Muscle of leg (tissue), 11 donors: ENCODE measurements around the gene HPX. TPM values are rescaled to one million over a fixed set of nuclear protein-coding genes. Genes with fewer than 3 reads are reported as not detected.

Source experiments
- DNase-seq: peaks from one replicate; pipeline ENCODE4 v3.0.0; 2013
- H3K27ac ChIP-seq: one replicate; pipeline ENCODE4 v1.5.1; 2013; ENCODE audit warnings: mild to moderate bottlenecking, low read length, control low read depth
- H3K27me3 ChIP-seq: one replicate; pipeline ENCODE4 v1.6.1; 2013; ENCODE audit warnings: low read length; ENCODE audit not compliant: control insufficient read depth, insufficient read depth
- H3K36me3 ChIP-seq: one replicate; pipeline ENCODE4 v1.6.1; 2013; ENCODE audit warnings: low read length; ENCODE audit not compliant: control insufficient read depth, insufficient read depth
- H3K4me1 ChIP-seq: one replicate; pipeline ENCODE4 v1.6.1; 2013; ENCODE audit warnings: low read length; ENCODE audit not compliant: control insufficient read depth, insufficient read depth
- H3K4me3 ChIP-seq: one replicate; pipeline ENCODE4 v1.5.1; 2013; ENCODE audit warnings: low read length, control low read depth
- H3K9me3 ChIP-seq: replicated peaks from 2 replicates; pipeline ENCODE4 v1.6.1; 2013; ENCODE audit warnings: low read depth, low read length; ENCODE audit not compliant: control insufficient read depth
- WGBS: methylation state at CpG from one replicate; pipeline ENCODE4 v1.1.5; 2013; ENCODE audit warnings: missing lambda C conversion rate; ENCODE audit not compliant: insufficient coverage; 5-methylcytosine and 5-hydroxymethylcytosine counted together
- polyA plus RNA-seq, 8 donors: library from polyadenylated mRNA; unstranded; fragments of 120-200 nt; gene quantifications; one replicate each; pipeline versions ENCODE4 v1.2.1 to v1.2.3, GENCODE V29; 2013; ENCODE audit warnings: inconsistent platforms in 1 of 8, low replicate concordance in 1 of 8; ENCODE audit not compliant: insufficient read length in 8 of 8, insufficient read depth in 1 of 8
- total RNA-seq: library from RNA; stranded (reverse); fragments of 120-200 nt; gene quantifications from one replicate; pipeline ENCODE4 v1.2.4, GENCODE V29; 2013

HPX gene
- total and polyA plus RNA-seq, 9 donors, result 0.88 to 3.9 (median 2.7) TPM

DNA sequence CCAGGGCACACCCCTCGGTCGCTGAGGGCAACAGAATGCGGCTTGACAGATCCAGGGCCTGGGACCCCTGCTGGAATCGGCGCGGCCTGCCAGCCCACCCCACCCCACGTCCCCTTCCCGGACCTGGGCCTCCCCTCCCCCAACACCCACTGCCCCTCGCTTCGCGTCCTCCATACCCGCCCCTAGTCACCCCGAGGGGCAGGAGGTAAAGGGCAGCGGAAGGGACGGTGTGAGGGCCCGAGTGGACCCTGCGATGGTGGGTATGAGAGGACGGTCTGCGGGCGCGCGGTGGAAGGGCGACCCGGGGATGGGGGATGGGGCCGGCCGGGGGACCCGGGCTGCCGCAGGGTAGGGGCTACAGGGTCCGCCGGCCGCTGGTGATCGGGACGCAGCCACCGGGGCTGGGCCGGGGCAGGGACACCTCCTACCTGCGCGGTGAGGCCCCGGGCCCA is 22.2 kb downstream of the HPX start:
- H3K27me3 ChIP-seq, result peaks cover 4% of the 10 kb centered on the region
- 1% methylated on average over 28 of the region's 38 CpGs for WGBS
- peak overlapping the region; percentile 76 for H3K27ac ChIP-seq
- H3K4me1 ChIP-seq, result peaks cover 12% of the 10 kb centered on the region
- H3K4me3 ChIP-seq, result peak overlapping the region; percentile 71
- no peaks in the 10 kb centered on the region for H3K36me3 ChIP-seq
- no peak for DNase-seq
- H3K9me3 ChIP-seq, result no peaks in the 10 kb centered on the region

DNA sequence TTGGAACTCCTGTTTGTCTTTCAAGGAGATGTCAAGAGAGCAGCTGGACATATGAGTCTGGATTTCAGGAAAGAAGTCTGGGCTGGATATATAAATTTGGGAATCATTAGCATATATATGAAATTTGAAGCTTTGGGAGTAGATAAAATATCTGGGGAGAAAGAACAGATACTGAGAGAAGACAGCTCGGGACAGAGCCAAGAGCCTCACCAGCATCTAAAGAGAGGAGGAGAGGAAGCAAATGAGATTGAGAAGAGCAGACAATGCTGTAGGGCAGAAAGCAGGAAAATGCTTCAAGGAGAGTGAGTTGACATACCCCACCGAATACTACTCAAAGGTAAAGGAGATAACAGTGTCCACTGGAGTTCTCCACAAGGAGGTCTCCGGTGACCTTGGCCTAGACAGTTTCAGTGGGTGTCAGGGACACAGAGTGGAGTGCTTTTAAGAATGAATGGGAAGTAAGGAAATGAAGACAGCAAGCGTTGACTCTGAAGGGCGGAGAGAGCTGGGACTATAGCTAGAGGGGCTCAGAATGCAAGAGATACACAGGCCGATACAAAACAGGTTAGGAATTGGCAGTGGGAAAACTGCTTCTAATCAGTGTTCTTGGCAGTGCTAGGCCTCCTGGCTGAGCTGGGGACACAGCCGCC is 22.8 kb downstream of the HPX start:
- Histone ChIP-seq H3K4me3 (peak overlapping the region; percentile 71), H3K27me3 (peaks cover 4% of the 10 kb centered on the region), H3K36me3 (no peaks in the 10 kb centered on the region), H3K27ac (peak overlapping the region; percentile 76), H3K9me3 (no peaks in the 10 kb centered on the region), H3K4me1 (peaks cover 12% of the 10 kb centered on the region)
- 25% methylated on average over 6 of the region's 7 CpGs for WGBS
- DNase-seq, result peak; percentile 23

DNA sequence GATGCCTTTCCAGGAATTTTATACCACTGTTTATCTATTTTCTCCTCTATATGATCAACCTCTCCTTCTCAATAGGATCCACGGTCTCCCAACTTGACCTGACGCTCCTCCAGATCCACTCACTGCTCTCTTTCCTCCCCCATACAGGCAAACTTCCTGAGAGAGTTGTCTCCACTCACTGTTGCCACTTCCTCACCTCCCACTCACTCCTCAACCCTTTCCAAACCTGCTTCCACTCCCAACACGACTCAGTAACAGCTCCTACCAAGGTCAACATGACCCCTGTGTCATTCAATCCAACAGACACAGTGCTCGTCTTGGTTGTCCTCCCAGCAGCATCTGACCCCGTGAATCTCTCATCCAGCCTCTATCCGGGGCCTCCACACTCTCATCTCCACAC is 25.0 kb downstream of the HPX start:
- H3K27ac ChIP-seq, result no peak overlapping the region
- H3K36me3 ChIP-seq, result peaks cover 4% of the 10 kb centered on the region
- H3K4me3 ChIP-seq, result no peak overlapping the region
- peaks cover 12% of the 10 kb centered on the region for H3K4me1 ChIP-seq
- H3K9me3 ChIP-seq, result no peaks in the 10 kb centered on the region
- H3K27me3 ChIP-seq, result peaks cover 2% of the 10 kb centered on the region
- no peak for DNase-seq
- 87% methylated on average over 6 of the region's 6 CpGs for WGBS

DNA sequence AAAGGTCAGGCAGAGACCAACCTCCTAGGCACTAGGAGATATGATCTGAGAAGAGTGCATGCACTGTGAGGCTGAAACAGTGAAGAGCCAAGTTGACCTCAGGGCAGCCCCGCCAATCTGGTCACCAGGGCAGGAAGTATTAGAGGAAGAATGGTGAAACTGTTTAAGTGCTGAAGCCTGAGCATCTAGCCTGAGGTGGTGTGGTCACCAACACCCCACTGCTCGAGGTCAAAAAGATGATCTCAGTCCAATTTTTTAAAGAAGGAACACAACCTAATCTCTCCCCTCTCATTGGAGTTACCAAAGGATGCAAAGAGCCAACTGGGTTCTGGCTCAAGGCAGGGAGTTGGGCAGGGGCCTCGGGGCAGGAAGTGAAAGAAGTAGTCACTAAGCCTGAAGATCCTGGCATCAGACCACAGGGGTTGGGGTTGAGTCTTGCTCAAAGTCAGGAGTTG is 25.9 kb downstream of the HPX start:
- WGBS, result 84% methylated on average over 2 of the region's 3 CpGs
- Histone ChIP-seq H3K27ac (no peak overlapping the region), H3K27me3 (peaks cover 2% of the 10 kb centered on the region), H3K36me3 (peaks cover 11% of the 10 kb centered on the region), H3K4me1 (peaks cover 9% of the 10 kb centered on the region), H3K4me3 (no peak overlapping the region), H3K9me3 (no peaks in the 10 kb centered on the region)
- DNase-seq, result no peak

DNA sequence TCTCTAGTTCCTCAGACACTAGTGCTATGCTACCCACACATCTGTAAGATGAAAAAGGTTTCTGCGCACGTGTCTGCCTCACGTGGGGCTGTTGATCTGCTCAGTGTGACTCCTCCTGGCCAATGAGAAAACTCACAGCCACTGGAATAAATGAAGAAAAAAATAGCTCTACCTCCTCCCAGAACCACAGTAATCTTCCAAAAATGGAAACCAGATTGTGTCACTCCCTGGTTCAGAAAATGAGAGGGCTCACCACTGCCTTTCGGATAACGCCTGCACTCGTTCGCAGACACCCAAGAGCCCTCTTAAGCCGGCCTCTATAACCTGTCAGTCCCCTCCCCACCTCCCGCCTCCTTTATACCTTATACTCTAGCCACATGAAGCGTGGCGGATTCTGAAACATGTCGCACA is 27.0 kb downstream of the HPX start:
- Histone ChIP-seq H3K9me3 (no peaks in the 10 kb centered on the region), H3K4me3 (no peak overlapping the region), H3K4me1 (peaks cover 6% of the 10 kb centered on the region), H3K27me3 (peaks cover 2% of the 10 kb centered on the region), H3K36me3 (peaks cover 14% of the 10 kb centered on the region), H3K27ac (no peak overlapping the region)
- DNase-seq, result no peak
- WGBS, result 57% methylated on average over 12 of the region's 12 CpGs

DNA sequence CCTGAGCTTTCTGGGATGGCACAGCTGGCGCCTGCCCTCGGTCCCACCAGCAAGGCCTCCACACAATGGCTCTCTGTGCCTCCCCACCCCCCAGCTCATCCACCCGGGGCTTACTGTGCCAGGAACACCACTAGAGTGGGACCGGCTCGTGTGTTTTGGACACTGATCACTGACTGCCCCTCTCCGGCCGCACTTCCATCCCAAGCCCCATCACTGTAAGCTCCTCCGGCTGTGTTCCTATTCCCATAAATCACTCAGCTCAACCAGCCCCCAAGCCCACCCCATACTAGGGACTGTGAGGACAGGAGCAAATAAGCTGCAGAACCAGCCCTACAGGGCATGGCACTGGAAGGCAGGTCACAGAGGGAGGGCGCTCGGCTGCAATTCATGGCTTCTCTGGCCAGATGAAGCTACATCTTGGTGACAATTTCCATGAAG is 29.2 kb downstream of the HPX start:
- no peak overlapping the region for H3K4me3 ChIP-seq
- peaks cover 14% of the 10 kb centered on the region for H3K36me3 ChIP-seq
- no peaks in the 10 kb centered on the region for H3K27me3 ChIP-seq
- no peak for DNase-seq
- WGBS, result 82% methylated on average over 9 of the region's 10 CpGs
- no peaks in the 10 kb centered on the region for H3K4me1 ChIP-seq
- no peak overlapping the region for H3K27ac ChIP-seq
- no peaks in the 10 kb centered on the region for H3K9me3 ChIP-seq

DNA sequence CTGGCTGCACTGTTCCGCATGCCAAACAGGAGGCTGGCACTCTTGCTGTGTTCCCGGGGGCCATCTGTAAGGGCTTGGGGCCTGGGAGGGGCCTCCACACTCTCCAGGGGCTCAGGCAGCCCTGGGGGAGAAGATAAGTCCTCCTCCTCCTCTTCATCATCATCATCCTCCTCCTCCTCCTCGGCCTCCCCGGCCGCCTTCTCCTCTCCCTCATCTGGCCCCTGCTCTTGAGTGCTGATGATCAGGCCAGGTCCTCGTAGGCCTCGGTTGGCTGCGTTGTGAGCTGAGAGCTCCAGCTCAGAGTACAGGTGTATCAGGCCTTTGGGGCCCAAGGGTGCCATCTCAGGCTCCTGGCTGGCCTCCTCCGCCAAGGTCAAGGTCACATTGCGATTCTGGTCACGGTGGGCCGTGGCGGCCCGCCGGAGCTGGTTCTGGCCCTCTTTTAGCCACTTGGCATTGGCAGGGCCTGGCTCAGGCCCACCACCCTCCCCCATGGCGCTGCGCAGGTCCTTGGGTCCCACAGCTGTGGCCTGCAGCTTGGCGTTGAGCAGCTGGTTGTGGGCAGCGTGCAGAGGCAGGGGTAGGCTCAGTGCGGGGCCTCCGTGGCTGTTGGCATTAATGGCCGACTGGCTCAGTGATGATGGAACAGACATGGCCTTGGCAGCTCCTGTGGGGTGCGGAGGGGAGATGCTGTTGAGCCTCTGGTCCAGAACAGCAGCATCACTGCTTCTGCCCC is 29.9 kb downstream of the HPX start:
- Histone ChIP-seq H3K4me1 (no peaks in the 10 kb centered on the region), H3K27me3 (no peaks in the 10 kb centered on the region), H3K4me3 (no peak overlapping the region), H3K27ac (no peak overlapping the region), H3K9me3 (no peaks in the 10 kb centered on the region), H3K36me3 (peaks cover 14% of the 10 kb centered on the region)
- DNase-seq, result no peak
- WGBS, result 91% methylated on average over 16 of the region's 23 CpGs

DNA sequence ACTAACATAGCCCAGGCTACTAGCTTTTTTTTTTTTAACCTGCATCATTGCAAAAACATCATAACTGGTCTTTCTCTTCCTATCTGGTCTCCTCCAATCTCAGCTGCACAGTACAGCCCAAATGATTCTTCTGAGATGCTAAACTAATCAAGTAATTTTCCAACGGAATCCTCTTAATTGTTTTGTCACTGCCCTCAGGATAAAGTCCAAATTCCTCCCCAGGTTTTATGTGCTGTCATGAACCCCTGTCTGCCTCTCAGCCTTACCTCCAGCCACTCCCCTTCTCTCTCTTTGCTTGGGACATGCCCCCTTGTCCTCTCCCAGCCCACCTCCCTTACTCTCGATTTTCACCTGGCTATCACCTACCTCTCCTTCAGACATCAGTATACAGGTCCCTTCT is 34.4 kb downstream of the HPX start:
- Histone ChIP-seq H3K9me3 (no peaks in the 10 kb centered on the region), H3K36me3 (peaks cover 36% of the 10 kb centered on the region), H3K27ac (no peak overlapping the region), H3K4me3 (no peak overlapping the region), H3K27me3 (no peaks in the 10 kb centered on the region), H3K4me1 (peaks cover 9% of the 10 kb centered on the region)
- DNase-seq, result no peak
- 46% methylated on average over 2 of the region's 2 CpGs for WGBS

DNA sequence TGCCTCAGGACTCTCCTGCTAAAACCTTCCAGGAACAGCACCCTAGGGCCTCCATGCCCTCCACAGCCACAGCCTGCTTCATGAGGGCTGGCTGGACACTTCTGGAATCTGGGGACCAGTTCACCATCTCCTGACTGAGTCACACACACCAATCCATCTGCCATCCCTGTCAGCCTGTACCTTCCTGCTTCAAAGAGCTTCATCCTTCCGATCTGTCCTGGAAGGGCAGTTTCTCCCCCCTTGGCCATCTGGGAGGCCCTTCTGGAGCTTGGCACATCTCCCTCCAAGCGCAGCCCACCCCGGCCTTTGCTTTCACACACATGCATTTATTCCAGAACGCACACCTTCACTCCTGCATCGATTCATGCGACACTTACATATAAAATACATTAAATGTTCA is 34.9 kb downstream of the HPX start:
- 90% methylated on average over 6 of the region's 6 CpGs for WGBS
- Histone ChIP-seq H3K27me3 (no peaks in the 10 kb centered on the region), H3K4me3 (no peak overlapping the region), H3K27ac (no peak overlapping the region), H3K9me3 (no peaks in the 10 kb centered on the region), H3K36me3 (peaks cover 37% of the 10 kb centered on the region), H3K4me1 (peaks cover 9% of the 10 kb centered on the region)
- DNase-seq, result no peak

DNA sequence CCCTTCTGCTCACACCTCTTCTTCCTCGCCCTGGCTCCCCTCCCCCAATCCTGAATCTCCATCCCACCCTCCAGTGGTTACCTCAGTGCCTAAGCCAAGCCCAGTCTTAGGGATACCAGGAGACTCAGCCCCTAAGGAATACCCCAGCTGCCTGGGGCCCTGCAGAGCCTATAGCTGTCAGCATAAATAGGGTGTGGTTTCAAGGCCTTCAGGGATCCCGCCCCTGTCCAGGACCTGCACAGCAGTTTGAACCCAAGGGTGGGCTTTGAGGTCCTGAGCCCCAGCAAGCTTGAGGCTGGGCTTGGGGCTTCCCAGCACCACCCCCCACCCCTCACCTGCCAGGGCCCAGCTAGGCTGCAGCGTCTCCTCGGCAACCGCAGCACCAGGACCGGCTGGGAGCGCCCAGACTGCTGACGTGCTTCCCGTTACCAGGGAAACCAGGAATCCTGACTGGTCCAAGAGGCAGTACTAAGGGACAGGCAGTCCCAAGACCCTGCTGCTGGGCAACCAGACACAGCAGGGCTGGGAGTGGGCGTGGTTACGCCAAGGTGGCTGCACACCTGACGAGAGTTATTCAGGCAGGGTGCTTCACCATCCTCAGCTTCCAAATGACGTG is 35.6 kb downstream of the HPX start:
- Histone ChIP-seq H3K9me3 (no peaks in the 10 kb centered on the region), H3K27ac (no peak overlapping the region), H3K36me3 (peaks cover 38% of the 10 kb centered on the region), H3K4me1 (peaks cover 9% of the 10 kb centered on the region), H3K4me3 (no peak overlapping the region), H3K27me3 (no peaks in the 10 kb centered on the region)
- peak; percentile 69 for DNase-seq
- 39% methylated on average over 10 of the region's 13 CpGs for WGBS
